ENCODE data around the gene PGM2L1.
A peak's percentile ranks its signal among the peaks of the same experiment; 100 is the strongest.
"Not testable (repeated sequence)": the region's sequence is repeated elsewhere in the genome, so short reads cannot be mapped to it uniquely, and the experiment has no call there.

PGM2L1 gene

GRCh38 chr11:74417860-74418508 lies 19.8 kb upstream of the PGM2L1 start:
- DNase-seq (ENCODE audit: low spot score in 2 of 2) (no peak), ATAC-seq (ENCODE audit: low read depth) (no peak)
- Mint-ChIP-seq H3K4me1 (no peaks in the 10 kb centered on the region), H3K27me3 (peaks cover 2% of the 10 kb centered on the region), H3K4me3 (no peak overlapping the region), H3K27ac (no peak overlapping the region), H3K36me3 (peaks cover under 1% of the 10 kb centered on the region), H3K9me3 (peaks cover under 1% of the 10 kb centered on the region)

DNA sequence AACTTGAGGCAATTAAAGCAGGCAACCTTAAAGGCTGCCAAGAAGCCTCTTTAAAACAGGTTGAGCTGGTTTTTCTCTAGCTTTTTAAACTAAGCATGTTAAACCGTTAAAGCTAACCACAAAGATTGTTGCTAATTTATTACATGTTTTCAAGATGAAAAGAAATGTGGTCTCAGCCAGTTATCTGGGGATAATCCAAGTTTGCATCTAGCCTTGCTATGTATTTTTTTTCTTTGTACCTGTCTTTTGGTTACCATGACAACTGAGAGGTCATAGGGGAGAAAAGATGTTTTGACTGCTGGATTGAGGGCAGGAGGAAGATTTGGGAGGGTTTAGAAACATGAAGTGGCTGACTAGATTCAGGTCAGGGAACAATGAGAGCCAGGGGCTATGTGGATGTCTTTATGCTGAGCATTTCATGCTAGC lies 19.2 kb upstream of the PGM2L1 start:
- H3K36me3 Mint-ChIP-seq = no peaks in the 10 kb centered on the region
- no peak overlapping the region for H3K27ac Mint-ChIP-seq
- H3K27me3 Mint-ChIP-seq = peaks cover 1% of the 10 kb centered on the region
- no peaks in the 10 kb centered on the region for H3K9me3 Mint-ChIP-seq
- no peak overlapping the region for H3K4me3 Mint-ChIP-seq
- no peak for ATAC-seq (ENCODE audit: low read depth)
- H3K4me1 Mint-ChIP-seq = no peaks in the 10 kb centered on the region
- no peak for DNase-seq (ENCODE audit: low spot score in 2 of 2)

GRCh38 chr11:74416974-74417373 lies 18.7 kb upstream of the PGM2L1 start:
- not testable (repeated sequence) for H3K4me1 Mint-ChIP-seq; H3K27ac Mint-ChIP-seq; ATAC-seq (ENCODE audit: low read depth); H3K4me3 Mint-ChIP-seq; DNase-seq (ENCODE audit: low spot score in 2 of 2); H3K9me3 Mint-ChIP-seq; H3K27me3 Mint-ChIP-seq; H3K36me3 Mint-ChIP-seq

GRCh38 chr11:74412733-74413359 lies 14.6 kb upstream of the PGM2L1 start:
- Mint-ChIP-seq H3K9me3 (no peaks in the 10 kb centered on the region), H3K27me3 (peaks cover 2% of the 10 kb centered on the region), H3K36me3 (no peaks in the 10 kb centered on the region), H3K4me3 (no peak overlapping the region), H3K4me1 (no peaks in the 10 kb centered on the region), H3K27ac (no peak overlapping the region)
- no peak for DNase-seq (ENCODE audit: low spot score in 2 of 2)
- ATAC-seq (ENCODE audit: low read depth) = no peak

- no peak overlapping the region for H3K27ac Mint-ChIP-seq
- H3K4me3 Mint-ChIP-seq = no peak overlapping the region
- DNase-seq (ENCODE audit: low spot score in 2 of 2) = no peak
- ATAC-seq (ENCODE audit: low read depth) = no peak
- peaks cover 4% of the 10 kb centered on the region for H3K27me3 Mint-ChIP-seq
- H3K9me3 Mint-ChIP-seq = no peaks in the 10 kb centered on the region
- no peaks in the 10 kb centered on the region for H3K4me1 Mint-ChIP-seq
- no peaks in the 10 kb centered on the region for H3K36me3 Mint-ChIP-seq
Observed at GRCh38 chr11:74412321-74412720, 14.1 kb upstream of the PGM2L1 start.

DNA sequence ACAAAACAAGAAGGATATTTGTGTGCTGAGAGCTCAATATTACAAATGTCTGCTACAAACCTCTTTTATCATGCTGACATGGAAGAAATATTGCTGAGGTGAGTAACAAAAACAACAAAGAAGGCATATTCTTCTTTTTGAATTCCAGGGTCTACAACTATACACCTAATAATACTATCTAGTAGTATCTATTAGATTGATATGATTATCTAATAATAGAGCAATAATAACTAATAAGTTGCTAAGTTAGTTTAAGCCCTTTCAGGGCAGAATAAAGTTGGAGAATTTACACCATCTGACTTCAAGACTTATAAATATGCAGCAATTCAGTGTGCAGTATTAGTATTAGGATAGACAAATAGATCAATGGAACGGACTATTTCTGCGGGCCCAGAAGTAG lies 11.4 kb upstream of the PGM2L1 start:
- Mint-ChIP-seq H3K27me3 (peaks cover 4% of the 10 kb centered on the region), H3K9me3 (no peaks in the 10 kb centered on the region), H3K4me1 (no peaks in the 10 kb centered on the region), H3K27ac (no peak overlapping the region), H3K4me3 (no peak overlapping the region), H3K36me3 (no peaks in the 10 kb centered on the region)
- ATAC-seq (ENCODE audit: low read depth) = no peak
- no peak for DNase-seq (ENCODE audit: low spot score in 2 of 2)

DNA sequence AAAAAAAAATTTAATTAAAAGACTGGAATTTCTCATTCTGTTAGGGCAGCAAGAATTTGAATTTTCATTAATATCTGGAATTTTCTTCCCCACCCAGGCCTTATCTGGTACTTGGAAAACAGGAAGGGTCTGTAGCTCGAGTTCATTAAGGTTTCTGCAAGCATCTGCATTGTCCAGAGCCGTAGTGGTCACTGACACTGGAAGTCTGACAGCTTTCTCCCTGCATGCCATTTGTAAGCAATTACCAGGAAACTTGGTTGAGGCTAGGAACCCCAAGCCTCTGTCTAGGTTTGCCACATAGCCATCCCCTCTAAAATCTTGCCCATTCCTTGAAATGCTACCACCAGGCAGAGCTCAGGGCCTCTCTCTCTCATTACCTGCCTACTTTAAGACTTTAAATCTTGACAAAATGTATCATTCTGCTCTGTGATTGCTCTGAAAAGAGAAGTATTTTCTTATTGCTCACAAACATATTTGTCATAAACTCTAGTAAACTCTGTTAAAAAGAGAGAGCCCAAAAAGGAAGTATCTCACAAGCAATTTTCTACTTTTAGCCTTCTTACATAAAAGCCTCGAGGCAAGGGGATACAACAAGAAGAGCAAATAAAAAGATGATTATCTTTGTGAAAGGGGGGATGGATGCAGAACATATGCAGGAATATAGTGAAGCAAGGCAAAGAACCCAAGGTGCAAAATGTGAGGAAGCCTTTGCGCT lies 5.5 kb upstream of the PGM2L1 start:
- H3K4me3 Mint-ChIP-seq = no peak overlapping the region
- H3K36me3 Mint-ChIP-seq = no peaks in the 10 kb centered on the region
- H3K27me3 Mint-ChIP-seq = peaks cover 2% of the 10 kb centered on the region
- ATAC-seq (ENCODE audit: low read depth) (no peak), DNase-seq (ENCODE audit: low spot score in 2 of 2) (no peak)
- H3K4me1 Mint-ChIP-seq = peaks cover 2% of the 10 kb centered on the region
- no peak overlapping the region for H3K27ac Mint-ChIP-seq
- no peaks in the 10 kb centered on the region for H3K9me3 Mint-ChIP-seq

DNA sequence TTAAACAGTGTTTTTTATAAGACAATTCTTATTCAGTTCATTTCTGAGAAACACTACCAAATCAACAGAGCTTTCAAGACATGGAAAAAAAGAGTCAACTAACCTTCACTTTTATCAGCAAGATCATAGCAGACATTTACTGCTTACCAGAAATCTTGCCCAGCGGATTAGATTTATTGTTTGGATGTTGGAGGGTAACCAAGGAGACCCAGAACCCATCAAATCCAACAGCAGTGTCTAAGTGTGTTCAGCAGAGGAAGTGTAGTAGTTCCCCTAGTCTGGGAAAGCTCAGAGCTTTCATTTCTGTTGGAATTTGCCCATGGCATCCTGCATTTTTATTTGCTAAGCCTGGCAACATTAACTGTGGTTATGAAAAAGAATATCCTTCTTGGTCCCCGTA lies 2.4 kb upstream of the PGM2L1 start:
- no peaks in the 10 kb centered on the region for H3K36me3 Mint-ChIP-seq
- DNase-seq (ENCODE audit: low spot score in 2 of 2) (no peak), ATAC-seq (ENCODE audit: low read depth) (no peak)
- H3K9me3 Mint-ChIP-seq = no peaks in the 10 kb centered on the region
- no peak overlapping the region for H3K27ac Mint-ChIP-seq
- peaks cover 6% of the 10 kb centered on the region for H3K4me1 Mint-ChIP-seq
- no peaks in the 10 kb centered on the region for H3K27me3 Mint-ChIP-seq
- no peak overlapping the region for H3K4me3 Mint-ChIP-seq

- peak; percentile 28 to 56 for DNase-seq (ENCODE audit: low spot score in 2 of 2)
- ATAC-seq (ENCODE audit: low read depth) = peak; percentile 44
- Mint-ChIP-seq H3K27ac (peak overlapping the region; percentile 86), H3K27me3 (no peaks in the 10 kb centered on the region), H3K4me1 (peaks cover 6% of the 10 kb centered on the region), H3K4me3 (peak overlapping the region; percentile 97), H3K36me3 (no peaks in the 10 kb centered on the region), H3K9me3 (no peaks in the 10 kb centered on the region)
Observed at GRCh38 chr11:74397501-74398243, 561 bp downstream of the PGM2L1 start.

GRCh38 chr11:74392256-74392655 lies 6.0 kb downstream of the PGM2L1 start:
- Mint-ChIP-seq H3K9me3 (no peaks in the 10 kb centered on the region), H3K4me1 (peaks cover 8% of the 10 kb centered on the region)

DNA sequence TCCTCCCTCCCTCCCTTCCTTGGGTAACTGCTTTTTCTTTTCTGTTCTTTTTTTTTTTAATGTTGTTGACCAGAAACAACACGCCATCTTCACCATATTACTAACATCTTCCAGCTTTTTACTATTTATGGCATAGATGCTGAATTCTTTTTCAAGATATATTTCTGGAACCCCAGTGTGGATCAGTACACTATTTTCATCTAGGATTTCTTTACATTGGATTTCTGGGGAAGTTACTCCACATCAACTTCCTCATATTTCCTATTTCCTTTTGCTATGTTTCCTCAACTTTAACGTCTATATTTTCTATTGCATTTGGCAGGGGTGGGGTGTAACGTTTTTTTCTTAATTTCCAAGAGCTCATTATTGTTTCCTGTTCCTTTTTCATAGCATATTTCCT lies 7.0 kb downstream of the PGM2L1 start:
- H3K9me3 Mint-ChIP-seq = no peaks in the 10 kb centered on the region
- no peak for DNase-seq (ENCODE audit: low spot score in 2 of 2)
- ATAC-seq (ENCODE audit: low read depth) = no peak
- peaks cover 7% of the 10 kb centered on the region for H3K4me1 Mint-ChIP-seq
- H3K4me3 Mint-ChIP-seq = no peak overlapping the region
- no peak overlapping the region for H3K27ac Mint-ChIP-seq
- H3K27me3 Mint-ChIP-seq = no peaks in the 10 kb centered on the region
- no peaks in the 10 kb centered on the region for H3K36me3 Mint-ChIP-seq

More at GRCh38 chr11:74392256-74392655, 6.0 kb downstream of the PGM2L1 start:
- DNase-seq (ENCODE audit: low spot score in 2 of 2) (no peak), ATAC-seq (ENCODE audit: low read depth) (no peak)
- no peak overlapping the region for H3K27ac Mint-ChIP-seq
- H3K27me3 Mint-ChIP-seq = no peaks in the 10 kb centered on the region
- H3K36me3 Mint-ChIP-seq = no peaks in the 10 kb centered on the region
- no peak overlapping the region for H3K4me3 Mint-ChIP-seq

DNA sequence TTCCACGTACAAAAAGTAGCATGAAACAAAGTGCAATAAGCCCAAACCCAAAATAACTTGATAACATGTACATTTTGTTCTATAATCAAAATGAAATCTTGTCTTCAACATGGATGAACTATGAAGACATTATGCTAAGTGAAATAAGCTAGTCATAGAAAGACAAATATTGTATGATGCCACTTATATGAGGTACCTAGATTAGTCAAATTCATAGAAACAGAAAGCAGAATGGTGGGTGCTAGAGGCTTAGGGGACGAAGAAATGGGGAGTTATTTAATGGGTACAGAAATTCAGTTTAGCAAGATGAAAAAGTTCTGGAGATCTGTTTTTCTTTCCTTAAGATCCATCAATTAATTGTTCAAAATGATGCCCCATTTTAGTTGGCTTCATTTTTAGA lies 7.5 kb downstream of the PGM2L1 start:
- no peaks in the 10 kb centered on the region for H3K9me3 Mint-ChIP-seq
- no peak for ATAC-seq (ENCODE audit: low read depth)

DNA sequence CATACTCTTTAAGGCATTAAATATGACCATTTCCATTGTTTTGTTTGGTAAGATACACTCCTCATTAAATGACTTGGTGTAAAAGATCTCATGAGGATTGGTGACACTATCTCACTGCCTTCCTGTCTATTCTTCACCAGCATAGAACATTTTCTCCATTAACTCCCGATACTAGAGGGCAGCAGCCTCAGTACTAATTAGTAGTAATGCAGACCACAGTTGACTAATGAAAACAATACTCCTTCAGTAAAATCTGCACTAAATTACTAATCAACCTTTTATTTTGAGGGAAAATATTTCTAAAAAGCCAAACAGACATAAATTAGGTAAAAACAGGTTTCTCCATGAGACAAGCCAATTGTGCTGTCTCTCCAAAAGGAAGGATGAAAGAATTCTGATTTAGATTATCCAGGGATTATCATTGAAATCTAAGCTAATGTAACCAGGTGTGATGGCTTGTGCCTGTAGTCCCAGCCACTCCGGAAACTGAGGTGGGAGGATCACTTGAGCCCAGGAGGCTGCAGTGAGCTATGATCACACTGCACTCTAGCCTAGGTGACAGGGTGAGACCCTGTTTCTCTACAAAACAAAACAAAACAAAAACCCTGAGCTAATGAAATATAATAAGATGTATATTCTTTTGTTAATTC lies 9.4 kb downstream of the PGM2L1 start:
- Mint-ChIP-seq H3K4me1 (peaks cover 7% of the 10 kb centered on the region), H3K9me3 (no peaks in the 10 kb centered on the region), H3K27me3 (no peaks in the 10 kb centered on the region), H3K27ac (no peak overlapping the region), H3K4me3 (no peak overlapping the region), H3K36me3 (no peaks in the 10 kb centered on the region)
- DNase-seq (ENCODE audit: low spot score in 2 of 2) (peak; percentile 60 to 64), ATAC-seq (ENCODE audit: low read depth) (peak; percentile 83)

More for the DNA sequence above, 7.5 kb downstream of the PGM2L1 start:
- peaks cover 7% of the 10 kb centered on the region for H3K4me1 Mint-ChIP-seq
- no peaks in the 10 kb centered on the region for H3K36me3 Mint-ChIP-seq
- no peak for DNase-seq (ENCODE audit: low spot score in 2 of 2)
- peak overlapping the region; percentile 4 for H3K27ac Mint-ChIP-seq
- no peak overlapping the region for H3K4me3 Mint-ChIP-seq
- no peaks in the 10 kb centered on the region for H3K27me3 Mint-ChIP-seq
